Measurements from ENCODE around the gene SPTBN1. TPM values are rescaled to one million over a fixed set of nuclear protein-coding genes. Genes with fewer than 3 reads are reported as not detected.

The SPTBN1 gene
- total and polyA plus RNA-seq, 2 of the 13 experiments (the other 11 are each of a cell fraction or from before 2014, with no cell fraction given): 123 to 299 TPM

GRCh38 chr2:54577035-54577434 is 120.9 kb downstream of the SPTBN1 start (continued):
- TF ChIP-seq BCLAF1 (IDR thresholded peaks at IDR 0.05) (no peak), GATA4 (IDR thresholded peaks at IDR 0.05; ENCODE audit: borderline replicate concordance, low read depth) (no peak), ZNF577 (CRISPR knock-in tag; IDR thresholded peaks at IDR 0.05; ENCODE audit: borderline replicate concordance, low read depth) (no peak), YEATS2 (CRISPR knock-in tag; IDR thresholded peaks at IDR 0.05; ENCODE audit: borderline replicate concordance) (no peak), HNF1B (CRISPR knock-in tag; IDR thresholded peaks at IDR 0.05) (no peak; the same call in 1 of the 2 replicates), HIVEP1 (CRISPR knock-in tag; IDR thresholded peaks at IDR 0.05) (no peak), BRD4 (CRISPR knock-in tag; IDR thresholded peaks at IDR 0.05) (no peak), POLR2A (IDR thresholded peaks at IDR 0.05; ENCODE audit: insufficient read depth in 1 of 2, low read depth in 2 of 2, low read length in 2 of 2) (peak in 1 of 2 experiments; percentile 50; a peak in 2 of 4 replicates), ZEB1 (IDR thresholded peaks at IDR 0.05; ENCODE audit: insufficient replicate concordance, low read depth) (no peak), PHB2 (IDR thresholded peaks at IDR 0.05; ENCODE audit: partially characterized antibody) (no peak), NR0B2 (CRISPR knock-in tag; IDR thresholded peaks at IDR 0.05) (no peak), ZNF670 (CRISPR knock-in tag; IDR thresholded peaks at IDR 0.05; ENCODE audit: borderline replicate concordance) (no peak), ZNF12 (CRISPR knock-in tag; IDR thresholded peaks at IDR 0.05) (no peak), FOXO1 (CRISPR knock-in tag; IDR thresholded peaks at IDR 0.05) (no peak), ZNF567 (CRISPR knock-in tag; IDR thresholded peaks at IDR 0.05; ENCODE audit: borderline replicate concordance) (no peak), ZNF512 (CRISPR knock-in tag; IDR thresholded peaks at IDR 0.05) (no peak), ZNF660 (CRISPR knock-in tag; IDR thresholded peaks at IDR 0.05; ENCODE audit: borderline replicate concordance, low read depth) (no peak), ETV5 (CRISPR knock-in tag; IDR thresholded peaks at IDR 0.05; ENCODE audit: borderline replicate concordance) (no peak), MIER2 (CRISPR knock-in tag; IDR thresholded peaks at IDR 0.05) (no peak), TAF1 (CRISPR knock-in tag; IDR thresholded peaks at IDR 0.05) (peak; percentile 22; the same call in 1 of the 2 replicates), GTF2F1 (IDR thresholded peaks at IDR 0.05; ENCODE audit: low read length) (no peak), CHD2 (IDR thresholded peaks at IDR 0.05; ENCODE audit: low read depth, low read length) (no peak), ZNF3 (CRISPR knock-in tag; IDR thresholded peaks at IDR 0.05) (no peak), DBP (CRISPR knock-in tag; IDR thresholded peaks at IDR 0.05; ENCODE audit: not compliant biosample characterization) (no peak), NCOA5 (CRISPR knock-in tag; IDR thresholded peaks at IDR 0.05) (no peak)
- TF ChIP-seq, protein P1, sequence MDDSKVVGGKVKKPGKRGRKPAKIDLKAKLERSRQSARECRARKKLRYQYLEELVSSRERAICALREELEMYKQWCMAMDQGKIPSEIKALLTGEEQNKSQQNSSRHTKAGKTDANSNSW (CRISPR knock-in tag; IDR thresholded peaks at IDR 0.05; ENCODE audit: borderline replicate concordance): no peak
